Liver (tissue), 9 donors: ENCODE data around the gene RNF157. TPM values are rescaled to one million over a fixed set of nuclear protein-coding genes. Genes with fewer than 3 reads are reported as not detected.

Source experiments
- DNase-seq: peaks from one replicate; pipeline ENCODE4 v3.0.0-alpha.2; 2017; ENCODE audit warnings: low spot score
- H3K27ac ChIP-seq, 2 donors: one replicate each; pipeline ENCODE4 v1.7.0; 2013; ENCODE audit warnings: inconsistent platforms in 2 of 2, low read length in 2 of 2, control low read depth in 1 of 2, low read depth in 1 of 2, mild to moderate bottlenecking in 1 of 2
- H3K27me3 ChIP-seq, 4 donors: one replicate each; pipeline versions ENCODE4 v1.6.1 to v1.7.0; 2013; ENCODE audit warnings: low read length in 3 of 4, inconsistent platforms in 1 of 4, mild to moderate bottlenecking in 1 of 4, moderate library complexity in 1 of 4; ENCODE audit not compliant: control insufficient read depth in 4 of 4, insufficient read depth in 4 of 4
- H3K36me3 ChIP-seq, 4 donors: one replicate each; pipeline versions ENCODE4 v1.6.1 to v1.7.0; 2013; ENCODE audit warnings: low read length in 3 of 4, mild to moderate bottlenecking in 3 of 4, low read depth in 1 of 4, moderate library complexity in 1 of 4; ENCODE audit not compliant: control insufficient read depth in 4 of 4, insufficient read depth in 3 of 4
- H3K4me1 ChIP-seq, 4 donors: one replicate each; pipeline versions ENCODE4 v1.6.1 to v1.7.0; 2013; ENCODE audit warnings: low read length in 3 of 4, mild to moderate bottlenecking in 3 of 4, moderate library complexity in 1 of 4; ENCODE audit not compliant: control insufficient read depth in 4 of 4, insufficient read depth in 4 of 4
- H3K4me3 ChIP-seq, 3 donors: one replicate each; pipeline versions ENCODE4 v1.6.1 to v1.7.0; 2013; ENCODE audit warnings: low read length in 3 of 3, control low read depth in 1 of 3, low read depth in 1 of 3, mild to moderate bottlenecking in 1 of 3
- H3K9ac ChIP-seq, 2 donors: one replicate each; pipeline ENCODE4 v1.7.0; 2013; ENCODE audit warnings: low read length in 2 of 2, mild to moderate bottlenecking in 2 of 2, moderate library complexity in 2 of 2, control low read depth in 1 of 2, low read depth in 1 of 2
- H3K9me3 ChIP-seq, 4 donors: one replicate each; pipeline versions ENCODE4 v1.6.1 to v1.7.0; 2013; ENCODE audit warnings: low read length in 3 of 4; ENCODE audit not compliant: control insufficient read depth in 4 of 4
- ATF3 ChIP-seq: IDR thresholded peaks from 2 replicates; pipeline ENCODE4 v1.6.1; 2016; ENCODE audit warnings: antibody characterized with exemption
- EGR1 ChIP-seq, 2 donors: IDR thresholded peaks; 2 replicates each; pipeline ENCODE4 v1.6.1; 2016 to 2018; ENCODE audit warnings: antibody characterized with exemption in 2 of 2, low read depth in 2 of 2
- FOXA2 ChIP-seq: IDR thresholded peaks from 2 replicates; pipeline ENCODE4 v1.6.1; 2016; ENCODE audit warnings: antibody characterized with exemption
- GABPA ChIP-seq, 2 donors: IDR thresholded peaks in 1 of 2; conservative IDR thresholded peaks in 1 of 2; 2 replicates each; pipeline ENCODE4 v1.6.1; 2016; ENCODE audit warnings: antibody characterized with exemption in 2 of 2, mild to moderate bottlenecking in 1 of 2, moderate library complexity in 1 of 2
- HNF4G ChIP-seq: IDR thresholded peaks from 2 replicates; pipeline ENCODE4 v1.6.1; 2016; ENCODE audit warnings: antibody characterized with exemption
- MAX ChIP-seq: IDR thresholded peaks from 2 replicates; pipeline ENCODE4 v1.6.1; 2016; ENCODE audit warnings: antibody characterized with exemption
- REST ChIP-seq: IDR thresholded peaks from 2 replicates; pipeline ENCODE4 v1.6.1; 2016; ENCODE audit warnings: antibody characterized with exemption, mild to moderate bottlenecking
- RXRA ChIP-seq, 2 donors: IDR thresholded peaks; 2 replicates each; pipeline ENCODE4 v1.6.1; 2017 to 2018; ENCODE audit warnings: antibody characterized with exemption in 2 of 2, mild to moderate bottlenecking in 1 of 2
- SP1 ChIP-seq: IDR thresholded peaks from 2 replicates; pipeline ENCODE4 v1.6.1; 2018; ENCODE audit warnings: antibody characterized with exemption, mild to moderate bottlenecking
- ZBTB33 ChIP-seq: IDR thresholded peaks from 2 replicates; pipeline ENCODE4 v1.6.1; 2016; ENCODE audit warnings: antibody characterized with exemption
- WGBS: extraction: QIAGEN DNeasy Blood & Tissue Kit; methylation state at CpG from one replicate; pipeline ENCODE4 v1.1.7; 2013; 5-methylcytosine and 5-hydroxymethylcytosine counted together
- polyA plus RNA-seq, 2 donors: library from polyadenylated mRNA; stranded (reverse) in 1 of 2; unstranded in 1 of 2; fragments of 200-250 nt in 1 of 2; fragments of >200 nt in 1 of 2; fragmentation: Nextera tagmentation in 1 of 2; extraction: Ambion mirVana in 1 of 2; gene quantifications; one replicate each; pipeline versions ENCODE4 v1.2.1 to v1.2.3, GENCODE V29; 2013 to 2015
- total RNA-seq, 2 donors: library from RNA; depleted of rRNA; stranded (reverse); fragments of >200 nt; gene quantifications; one replicate each; pipeline ENCODE4 v1.2.3, GENCODE V29; 2014
- donor health status: healthy.
- donor health status: healthy.
- donor health status: healthy.
- donor health status: healthy.
- donor health status: healthy.

Gene RNF157
- total and polyA plus RNA-seq, 4 donors: 0.42 to 2.9 (median 0.66) TPM

GRCh38 chr17:76104896-76105231 lies 135.4 kb downstream of the RNF157 start:
- WGBS: 81% methylated on average over 5 of the region's 5 CpGs
- Histone ChIP-seq H3K9ac (no peak overlapping the region), H3K36me3 (peaks cover 6 to 17% (median 9%) of the 10 kb centered on the region in 4 donors), H3K4me3 (no peak overlapping the region), H3K27me3 (no peaks in the 10 kb centered on the region), H3K9me3 (no peaks in the 10 kb centered on the region), H3K4me1 (peaks cover 3 to 14% (median 8%) of the 10 kb centered on the region in 4 donors), H3K27ac (no peak overlapping the region)
- no peak for DNase-seq
- TF ChIP-seq HNF4G (no peak), FOXA2 (no peak), EGR1 (IDR thresholded peaks at IDR 0.05; ENCODE audit: low read depth in 2 of 2) (no peak), MAX (no peak), SP1 (no peak), RXRA (IDR thresholded peaks at IDR 0.05) (no peak), GABPA (IDR thresholded peaks at IDR 0.05 in 1 of 2, conservative IDR thresholded peaks at IDR 0.05 in 1 of 2) (no peak), ATF3 (no peak), REST (no peak), ZBTB33 (no peak)

GRCh38 chr17:76104140-76104895 lies 136.0 kb downstream of the RNF157 start:
- TF ChIP-seq FOXA2 (no peak), SP1 (no peak), REST (no peak), GABPA (IDR thresholded peaks at IDR 0.05 in 1 of 2, conservative IDR thresholded peaks at IDR 0.05 in 1 of 2) (no peak)
- Histone ChIP-seq H3K36me3 (peaks cover 8 to 17% (median 12%) of the 10 kb centered on the region in 4 donors), H3K9me3 (no peaks in the 10 kb centered on the region), H3K27me3 (no peaks in the 10 kb centered on the region), H3K9ac (peak overlapping the region in 1 of 2 donors; percentile 53), H3K27ac (peak overlapping the region; percentile 17 to 61), H3K4me1 (peaks cover 3 to 14% (median 8%) of the 10 kb centered on the region in 4 donors), H3K4me3 (peak overlapping the region; percentile 76 to 96 (median 94))
- no peak for DNase-seq
- 84% methylated on average over 29 of the region's 29 CpGs for WGBS
